HG03135 (cell line): ENCODE data around the gene METRN.

Experiments
- ATAC-seq: cut with Tn5 transposase; IDR thresholded peaks from one replicate; pipeline ENCODE4 v1.9.1; 2021; ENCODE audit warnings: mild to moderate bottlenecking, moderate library complexity; ENCODE audit not compliant: unreplicated experiment

The METRN gene

GRCh38 chr16:677316-678190 lies 37.4 kb upstream of the METRN start:
- ATAC-seq = no peak

GRCh38 chr16:678209-678857 lies 36.6 kb upstream of the METRN start:
- ATAC-seq = no peak

GRCh38 chr16:678858-679813 lies 35.8 kb upstream of the METRN start:
- no peak for ATAC-seq

GRCh38 chr16:679814-680624 lies 34.9 kb upstream of the METRN start, which contains the start of gene STUB1:
STUB1 (plus strand) TSS chr16:680410; CDS start chr16:680526, 116 bp downstream.
- ATAC-seq = peak; percentile 35

- no peak for ATAC-seq
Observed at GRCh38 chr16:680625-680945, 34.3 kb upstream of the METRN start.

- ATAC-seq = no peak
Observed at GRCh38 chr16:680967-681745, 33.8 kb upstream of the METRN start.

- no peak for ATAC-seq
Observed at GRCh38 chr16:681746-682427, 33.0 kb upstream of the METRN start.

GRCh38 chr16:682493-683395 lies 32.2 kb upstream of the METRN start:
- ATAC-seq = no peak

GRCh38 chr16:683396-684070 lies 31.4 kb upstream of the METRN start:
- ATAC-seq = peak; percentile 4

- peak; percentile 55 for ATAC-seq
Observed at GRCh38 chr16:684071-684794, 30.7 kb upstream of the METRN start, which contains the start of gene JMJD8. JMJD8 (minus strand) TSS chr16:684334; CDS start chr16:684319, 15 bp downstream.

- ATAC-seq = no peak
Observed at GRCh38 chr16:684961-685696, 29.8 kb upstream of the METRN start.

- ATAC-seq = no peak
Observed at GRCh38 chr16:685967-686366, 29.0 kb upstream of the METRN start.

- ATAC-seq = no peak
Observed at GRCh38 chr16:686459-687260, 28.3 kb upstream of the METRN start.

- no peak for ATAC-seq
Observed at GRCh38 chr16:687499-687898, 27.4 kb upstream of the METRN start.
